Smooth muscle cell of the brain vasculature (primary cell): ENCODE results near the gene MED15.
"Not testable (repeated sequence)": the region's sequence is repeated elsewhere in the genome, so short reads cannot be mapped to it uniquely, and the experiment has no call there.

Source experiments
- DNase-seq: peaks from one replicate; pipeline ENCODE4 v3.0.0-alpha.2; 2012; ENCODE audit warnings: low read depth, low spot score

Gene MED15

GRCh38 chr22:20507253-20508066 is at the start of gene MED15:
Gene MED15 (plus strand): TSS chr22:20507610. CDS start chr22:20507679, 69 bp downstream.
- no peak for DNase-seq

- no peak for DNase-seq
Measured at GRCh38 chr22:20458530-20459151, 48.8 kb upstream of the MED15 start.

- DNase-seq = no peak
Measured at GRCh38 chr22:20459152-20459542, 48.3 kb upstream of the MED15 start.

DNA sequence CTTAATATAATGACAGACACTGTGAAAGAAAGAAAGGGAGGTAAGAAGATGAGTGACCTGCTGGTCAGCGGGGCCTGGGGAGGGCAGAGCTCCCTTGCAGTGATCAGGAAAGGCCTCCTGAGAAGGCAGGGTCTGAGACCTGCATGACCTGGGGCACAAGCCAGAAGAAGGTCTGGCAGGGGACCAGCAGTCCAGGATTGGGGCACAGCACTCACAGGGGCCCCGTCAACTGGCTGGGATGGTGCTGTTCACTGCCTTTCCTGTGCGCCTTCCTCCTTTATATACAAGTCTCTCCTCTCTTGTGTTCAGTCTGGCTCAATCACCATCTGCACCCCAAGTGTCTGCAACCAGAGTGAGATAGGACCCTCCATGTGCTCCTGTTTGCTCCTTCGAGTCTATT is 47.5 kb upstream of the MED15 start:
- no peak for DNase-seq

DNA sequence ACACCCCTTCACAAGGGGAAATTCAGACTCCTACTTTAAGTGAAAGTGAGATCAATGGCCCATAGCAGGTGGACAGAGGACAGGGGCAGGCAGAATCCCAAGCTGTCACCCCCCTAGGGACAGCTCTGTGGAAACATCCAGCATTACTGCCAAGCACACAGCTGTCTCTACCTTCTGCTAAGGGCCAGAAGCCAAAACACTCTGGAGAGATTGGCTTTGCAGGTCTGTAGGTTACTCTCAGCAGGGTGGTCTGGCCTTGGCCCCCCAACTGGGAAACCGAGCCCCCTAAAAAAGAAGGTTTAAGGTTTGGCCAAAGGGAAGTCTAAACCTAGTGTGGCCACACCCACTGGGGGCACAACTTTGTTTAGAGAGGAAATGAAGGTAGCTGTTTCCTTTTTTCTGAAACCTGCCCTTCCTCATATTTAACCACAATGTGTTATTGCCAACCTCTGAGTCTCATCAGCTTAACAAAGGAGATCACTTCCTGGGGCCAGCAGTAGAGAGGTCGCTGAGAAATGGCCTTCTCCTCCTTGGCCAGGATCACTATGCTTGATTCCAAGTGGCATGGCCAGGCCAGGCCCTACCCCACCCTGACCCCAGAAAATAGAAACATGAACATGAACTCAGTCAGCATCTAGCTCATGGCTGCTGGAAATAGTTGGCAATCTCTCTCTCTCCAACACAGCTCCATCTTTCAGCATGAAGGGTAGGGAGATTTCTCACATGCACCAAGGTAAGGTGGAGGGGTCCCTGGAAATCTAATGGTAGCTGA is 43.9 kb upstream of the MED15 start:
- DNase-seq = no peak

DNA sequence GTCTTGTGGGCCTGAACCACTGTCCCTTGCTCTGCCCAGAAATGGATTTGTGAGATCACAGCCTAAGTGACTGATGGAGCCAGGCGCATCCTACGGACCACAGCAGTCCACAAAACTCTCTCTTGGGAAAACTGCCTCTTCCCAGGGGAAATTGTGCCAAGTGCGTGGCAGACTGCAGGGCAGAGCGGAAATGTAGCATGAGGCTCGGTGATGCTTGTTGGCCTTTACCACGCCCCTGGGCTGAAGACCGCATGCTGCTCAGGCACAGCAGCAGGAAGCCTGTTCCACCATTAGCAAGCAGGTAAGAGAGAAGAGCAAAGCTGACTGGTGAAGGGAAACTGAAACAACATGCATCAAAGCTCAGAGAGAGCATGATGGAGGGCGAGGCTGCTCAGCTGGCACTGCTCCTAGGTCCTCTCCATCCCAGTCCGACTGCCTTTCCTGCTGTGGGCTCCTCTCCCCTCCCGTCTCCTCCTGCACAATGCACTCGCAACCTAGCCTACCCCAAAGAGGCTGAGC is 43.3 kb upstream of the MED15 start:
- DNase-seq = no peak

DNA sequence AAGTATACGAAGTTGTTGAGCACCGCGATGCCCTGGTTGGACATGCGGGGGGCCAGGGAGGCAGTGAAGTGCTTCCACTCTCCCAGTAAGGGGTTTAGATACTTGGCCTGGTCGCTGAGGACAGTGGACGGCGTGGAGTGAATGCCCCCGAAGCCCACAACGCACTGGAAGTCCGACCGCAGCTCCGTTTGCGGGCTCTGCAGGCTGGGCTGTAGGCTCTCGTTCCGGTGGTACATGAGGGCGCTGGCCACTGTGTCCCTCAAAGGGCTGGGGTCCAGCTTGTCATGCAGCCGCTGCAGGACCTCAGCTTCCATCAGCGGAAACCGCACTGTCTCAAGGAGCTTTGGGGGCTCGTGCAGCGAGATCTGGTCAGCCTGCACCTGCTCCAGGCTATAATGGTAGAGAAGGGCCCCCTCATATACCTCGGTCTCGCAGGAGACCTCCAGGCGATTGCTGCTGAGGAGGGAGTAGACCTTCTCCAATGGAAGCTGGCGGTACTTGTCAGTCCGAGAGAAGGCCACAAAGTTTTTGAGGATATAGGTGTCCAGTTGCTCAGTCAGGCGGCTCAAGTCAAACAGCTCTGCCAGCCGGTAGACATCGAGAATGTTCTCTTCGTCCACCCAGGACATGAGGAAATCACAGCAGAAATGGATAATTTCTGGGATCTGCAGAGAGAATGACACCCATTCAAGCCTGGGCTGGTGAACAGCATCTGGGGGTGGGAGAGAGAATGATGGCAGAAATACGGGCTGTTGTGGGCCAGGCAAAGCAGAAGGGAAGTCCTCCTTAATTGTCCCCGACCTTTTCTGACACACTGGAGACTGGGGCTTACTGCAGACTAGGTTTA is 42.3 kb upstream of the MED15 start:
- DNase-seq = no peak

DNA sequence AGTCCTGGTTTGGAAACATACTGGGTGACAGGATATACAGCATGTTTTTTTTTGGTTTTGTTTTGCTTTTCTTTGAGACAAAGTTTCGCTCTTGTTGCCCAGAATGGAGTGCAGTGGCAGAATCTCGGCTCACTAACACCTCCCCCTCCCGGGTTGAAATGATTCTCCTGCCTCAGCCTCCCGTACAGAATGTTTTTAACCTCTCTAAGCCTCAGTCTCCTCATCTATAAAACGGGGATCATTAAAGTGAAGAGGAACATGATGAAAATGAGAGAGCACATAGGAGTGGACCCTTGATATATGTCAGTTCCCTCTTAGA is 41.7 kb upstream of the MED15 start:
- DNase-seq = no peak

- no peak for DNase-seq
Measured at GRCh38 chr22:20466659-20467379, 40.6 kb upstream of the MED15 start.

- no peak for DNase-seq
Measured at GRCh38 chr22:20469110-20469868, 38.1 kb upstream of the MED15 start.

- DNase-seq = not testable (repeated sequence)
Measured at GRCh38 chr22:20470525-20470924, 36.9 kb upstream of the MED15 start.

DNA sequence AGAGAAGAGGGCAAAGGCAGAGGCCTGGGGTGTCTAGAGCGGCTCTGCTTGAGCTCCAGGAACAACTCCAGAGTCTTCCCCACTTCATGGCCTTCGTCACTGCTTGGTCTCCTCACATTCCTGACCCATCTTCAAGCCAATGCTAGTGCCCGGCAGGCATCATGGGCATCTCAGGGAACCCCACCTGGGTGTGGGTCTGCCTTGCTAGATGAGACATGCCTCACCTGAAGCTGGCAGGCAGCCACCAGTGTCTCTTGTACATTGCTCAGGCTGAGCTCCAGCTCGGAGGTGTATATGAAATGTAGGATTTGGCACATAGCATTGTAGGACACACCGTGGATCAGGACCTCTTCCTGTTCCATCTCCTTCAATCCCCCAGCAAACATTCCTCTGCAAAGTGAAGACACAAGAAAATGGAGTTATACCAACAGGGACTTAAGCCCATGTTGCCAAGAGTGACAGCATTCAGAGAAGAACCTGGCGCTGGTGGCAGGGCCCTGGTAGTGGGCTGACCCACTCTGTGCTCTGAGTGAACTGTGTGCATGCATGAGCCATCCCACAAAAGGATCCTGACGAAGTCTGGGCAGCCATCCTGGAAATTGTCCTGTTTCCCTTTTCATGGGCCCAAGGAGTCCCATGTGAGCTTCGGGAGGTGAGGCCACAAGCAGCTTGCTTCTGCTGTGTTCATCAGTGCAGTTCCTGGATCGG is 36.1 kb upstream of the MED15 start:
- no peak for DNase-seq

DNA sequence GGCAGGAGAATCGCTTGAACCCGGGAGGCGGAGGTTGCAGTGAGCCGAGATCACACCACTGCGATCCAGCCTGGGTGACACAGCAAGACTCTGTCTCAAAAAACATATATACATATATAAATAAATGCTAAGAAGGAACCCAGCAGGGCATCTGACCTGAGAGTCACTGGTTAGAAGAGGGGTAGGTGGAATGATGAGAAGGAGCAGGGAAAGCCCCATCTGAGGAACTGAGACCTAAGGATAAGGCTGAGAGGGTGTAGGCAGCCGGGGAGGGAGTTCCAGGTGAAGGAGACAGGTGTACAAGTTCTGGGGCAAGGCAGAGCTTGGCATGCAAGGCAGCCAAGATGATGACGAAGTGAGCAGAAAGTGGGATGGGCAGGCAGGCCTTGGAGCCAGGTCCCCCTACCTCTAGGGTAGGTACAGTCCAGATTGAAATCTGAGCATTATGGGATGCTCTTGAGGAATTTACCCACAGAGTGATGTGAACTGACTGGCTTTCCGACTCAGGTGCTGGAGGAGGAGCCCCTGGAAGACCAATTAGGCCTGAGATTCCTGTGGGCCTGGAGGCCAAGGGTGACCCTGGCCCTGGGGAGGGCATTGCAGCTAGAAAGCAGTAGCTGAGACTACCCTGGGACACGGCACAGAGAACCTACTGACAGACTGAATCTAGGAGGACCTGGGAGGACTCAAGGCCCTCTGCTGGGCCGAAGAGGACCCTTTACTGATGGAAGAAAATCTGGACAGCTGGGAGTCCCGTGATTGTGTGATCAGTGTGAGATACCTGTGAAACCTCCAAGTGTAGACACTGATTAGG is 34.6 kb upstream of the MED15 start:
- no peak for DNase-seq

DNA sequence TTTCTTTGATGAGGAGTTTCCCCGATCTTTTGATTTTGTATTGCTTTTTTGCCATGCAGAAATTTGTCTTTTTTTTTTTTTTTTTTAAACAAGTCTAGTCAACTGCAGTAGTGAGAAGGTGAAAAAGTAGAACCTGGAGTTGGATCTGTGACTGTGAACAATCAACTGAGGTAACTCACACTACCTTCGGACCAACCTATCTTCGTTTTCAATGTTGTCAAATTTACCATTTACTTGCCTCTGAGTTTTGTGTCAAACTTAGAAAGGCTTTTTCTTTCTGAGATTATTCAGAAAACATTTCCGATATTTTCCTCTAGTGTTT is 32.3 kb upstream of the MED15 start:
- DNase-seq = no peak

DNA sequence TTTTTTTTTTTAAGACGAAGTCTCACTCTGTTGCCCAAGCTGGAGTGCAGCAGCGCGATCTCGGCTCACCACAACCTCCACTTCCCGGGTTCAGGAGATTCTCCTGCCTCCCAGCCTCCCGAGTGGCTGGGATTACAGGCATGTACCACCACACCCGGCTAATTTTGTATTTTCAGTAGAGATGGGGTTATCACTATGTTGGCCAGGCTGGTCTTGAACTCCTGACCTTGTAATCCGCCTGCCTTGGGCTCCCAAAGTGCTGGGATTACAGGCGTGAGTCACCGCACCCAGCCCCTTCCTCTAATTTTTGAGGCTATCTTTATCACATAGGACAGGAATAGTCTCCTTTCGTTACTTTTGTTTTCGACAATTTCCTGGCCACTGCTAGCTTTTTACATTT is 31.8 kb upstream of the MED15 start:
- DNase-seq = not testable (repeated sequence)

DNA sequence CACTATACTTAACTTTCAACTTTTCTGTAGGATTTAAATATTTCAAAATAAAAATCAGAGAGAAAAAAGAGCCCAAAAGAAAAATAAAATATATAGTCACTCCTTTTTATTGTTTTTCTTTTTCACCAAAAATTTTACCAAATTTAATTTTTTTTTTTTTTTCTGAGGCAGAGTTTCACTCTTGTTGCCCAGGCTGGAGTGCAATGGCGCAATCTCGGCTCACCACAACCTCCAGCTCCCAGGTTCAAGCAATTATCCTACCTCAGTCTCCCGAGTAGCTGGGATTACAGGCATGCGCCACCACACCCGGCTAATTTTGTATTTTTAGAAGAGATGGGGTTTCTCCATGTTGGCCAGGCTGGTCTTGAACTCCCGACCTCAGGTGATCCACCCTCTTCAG is 29.4 kb upstream of the MED15 start:
- DNase-seq = not testable (repeated sequence)

GRCh38 chr22:20479612-20480196 is 27.7 kb upstream of the MED15 start:
- no peak for DNase-seq

GRCh38 chr22:20483143-20483506 is 24.3 kb upstream of the MED15 start:
- DNase-seq = not testable (repeated sequence)
